Hematopoietic multipotent progenitor cell treated with erythropoietin and hydrocortisone succinate and interleukin-3 and kit ligand, for 8 days (in vitro differentiated cells): ENCODE data around the gene B9D2.

ENCODE experiments used
- DNase-seq: peaks from one replicate; pipeline ENCODE4 v3.0.0-alpha.2; 2015

The B9D2 gene

GRCh38 chr19:41327076-41327575 lies 36.8 kb downstream of the B9D2 start:
- DNase-seq: peak; percentile 41

- DNase-seq: peak; percentile 39
Measured at GRCh38 chr19:41325947-41326706, 37.8 kb downstream of the B9D2 start.

- no peak for DNase-seq
Measured at GRCh38 chr19:41325640-41325946, 38.4 kb downstream of the B9D2 start.

GRCh38 chr19:41324921-41325639 lies 38.9 kb downstream of the B9D2 start:
- DNase-seq: no peak

- no peak for DNase-seq
Measured at GRCh38 chr19:41324231-41324702, 39.7 kb downstream of the B9D2 start.

- peak; percentile 86 for DNase-seq
Measured at GRCh38 chr19:41323430-41324125, 40.4 kb downstream of the B9D2 start.

GRCh38 chr19:41323023-41323422 lies 40.9 kb downstream of the B9D2 start:
- no peak for DNase-seq

GRCh38 chr19:41322451-41322850 lies 41.5 kb downstream of the B9D2 start:
- no peak for DNase-seq

- peak; percentile 48 for DNase-seq
Measured at GRCh38 chr19:41321600-41322270, 42.2 kb downstream of the B9D2 start.

GRCh38 chr19:41321204-41321599 lies 42.7 kb downstream of the B9D2 start:
- DNase-seq: no peak

- no peak for DNase-seq
Measured at GRCh38 chr19:41320568-41320967, 43.4 kb downstream of the B9D2 start.

- no peak for DNase-seq
Measured at GRCh38 chr19:41320185-41320518, 43.8 kb downstream of the B9D2 start.

- DNase-seq: no peak
Measured at GRCh38 chr19:41319500-41320184, 44.3 kb downstream of the B9D2 start.

- DNase-seq: no peak
Measured at GRCh38 chr19:41318696-41319499, 45.1 kb downstream of the B9D2 start.

- no peak for DNase-seq
Measured at GRCh38 chr19:41316306-41316920, 47.5 kb downstream of the B9D2 start.

- no peak for DNase-seq
Measured at GRCh38 chr19:41311613-41312012, 52.3 kb downstream of the B9D2 start.

- DNase-seq: no peak
Measured at GRCh38 chr19:41311072-41311471, 52.9 kb downstream of the B9D2 start.

- DNase-seq: peak; percentile 88
Measured at GRCh38 chr19:41310033-41310831, 53.7 kb downstream of the B9D2 start, which contains the start of gene CCDC97. TSS of gene CCDC97 (plus strand) at chr19:41310172. CDS start at chr19:41310311, 139 bp downstream.

- DNase-seq: peak; percentile 32
Measured at GRCh38 chr19:41309180-41310032, 54.5 kb downstream of the B9D2 start.
